Thyroid gland (tissue), 4 donors: ENCODE results near the gene PBX1. TPM values are rescaled to one million over a fixed set of nuclear protein-coding genes. Genes with fewer than 3 reads are reported as not detected.

Experiments used
- DNase-seq, 2 donors: peaks; one replicate each; pipeline ENCODE4 v3.0.0-alpha.2; 2019
- H3K27ac ChIP-seq, 3 donors: fragments of 200-600 bp; sonication (generic); 1 replicate in 2 of 3; 2 replicates in 1 of 3; pipeline ENCODE4 v1.5.1; 2016 to 2019; ENCODE audit warnings: mild to moderate bottlenecking in 1 of 3, moderate library complexity in 1 of 3
- H3K27me3 ChIP-seq: fragments of 200-600 bp; sonication (generic); one replicate; pipeline ENCODE4 v1.5.1; 2019
- H3K36me3 ChIP-seq, 2 donors: fragments of 200-600 bp; sonication (generic); one replicate each; pipeline ENCODE4 v1.5.1; 2016 to 2019
- H3K4me1 ChIP-seq, 2 donors: fragments of 200-600 bp; sonication (generic); one replicate each; pipeline ENCODE4 v1.5.1; 2017 to 2019
- H3K4me3 ChIP-seq, 3 donors: fragments of 200-600 bp; sonication (generic); replicated peaks in 1 of 3; 1 replicate in 2 of 3; 2 replicates in 1 of 3; pipeline ENCODE4 v1.5.1; 2016; ENCODE audit warnings: mild to moderate bottlenecking in 1 of 3
- H3K9me3 ChIP-seq: fragments of 200-600 bp; sonication (generic); one replicate; pipeline ENCODE4 v1.5.1; 2017
- POLR2A ChIP-seq, 2 donors: fragments of 450-650 bp; IDR thresholded peaks; one replicate each; pipeline ENCODE4 v1.6.1; 2017; ENCODE audit warnings: antibody characterized with exemption in 2 of 2, mild to moderate bottlenecking in 2 of 2, moderate library complexity in 1 of 2
- WGBS, 2 donors: methylation state at CpG; one replicate each; pipeline ENCODE4 v1.1.5; 2017; 5-methylcytosine and 5-hydroxymethylcytosine counted together
- intact Hi-C: fragments of 100-400 bp; cut with DNase I; formaldehyde crosslinking; loops from one replicate; pipeline ENCODE4 v1.15.1; 2023
- total RNA-seq, 4 donors: library from RNA; depleted of rRNA; stranded (reverse); fragments of >200 nt; gene quantifications; one replicate each; pipeline ENCODE4 v1.2.3, GENCODE V29; 2016
- TF ChIP-seq, protein P1 (sequence below), 6 experiments: fragments of 200-600 bp in 3 of 6; fragments of 450-650 bp in 3 of 6; sonication (generic) in 3 of 6; IDR thresholded peaks; one replicate each; pipeline ENCODE4 v1.5.1; 2016 to 2019; ENCODE audit warnings: antibody characterized with exemption in 6 of 6, mild to moderate bottlenecking in 2 of 6, inconsistent platforms in 1 of 6, moderate library complexity in 1 of 6

The PBX1 gene
- total RNA-seq, 4 donors from 2014 or later: 79.0 to 159 (median 102) TPM

DNA sequence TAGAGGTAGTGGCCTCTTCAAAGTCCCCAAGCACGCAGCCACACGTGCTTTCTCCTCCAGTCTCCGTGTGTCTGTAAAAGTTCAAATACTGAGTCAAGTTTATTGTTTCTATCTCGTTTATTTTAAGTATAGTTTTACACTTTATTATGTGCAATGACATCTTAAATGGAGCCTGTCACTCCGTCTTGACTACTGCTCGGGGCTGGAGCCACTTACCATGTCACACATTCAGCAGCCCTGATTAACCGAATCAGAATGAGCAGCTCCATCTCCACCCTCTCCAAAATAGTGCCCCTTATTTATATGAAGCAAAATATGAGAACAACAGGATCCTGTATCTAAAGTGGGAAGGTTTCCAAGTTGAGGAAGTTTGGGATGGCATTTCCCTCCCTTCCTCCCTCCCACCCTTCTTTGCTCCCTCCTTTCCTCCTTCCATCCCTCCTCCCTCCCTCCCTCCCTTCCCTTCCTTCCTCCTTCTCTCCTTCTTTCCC lies 201.0 kb downstream of the PBX1 start:
- intact Hi-C loops: no loop called here
- peaks cover 14 to 16% of the 10 kb centered on the region in 2 donors for H3K4me1 ChIP-seq
- no peak overlapping the region for H3K4me3 ChIP-seq
- TF ChIP-seq, protein P1, sequence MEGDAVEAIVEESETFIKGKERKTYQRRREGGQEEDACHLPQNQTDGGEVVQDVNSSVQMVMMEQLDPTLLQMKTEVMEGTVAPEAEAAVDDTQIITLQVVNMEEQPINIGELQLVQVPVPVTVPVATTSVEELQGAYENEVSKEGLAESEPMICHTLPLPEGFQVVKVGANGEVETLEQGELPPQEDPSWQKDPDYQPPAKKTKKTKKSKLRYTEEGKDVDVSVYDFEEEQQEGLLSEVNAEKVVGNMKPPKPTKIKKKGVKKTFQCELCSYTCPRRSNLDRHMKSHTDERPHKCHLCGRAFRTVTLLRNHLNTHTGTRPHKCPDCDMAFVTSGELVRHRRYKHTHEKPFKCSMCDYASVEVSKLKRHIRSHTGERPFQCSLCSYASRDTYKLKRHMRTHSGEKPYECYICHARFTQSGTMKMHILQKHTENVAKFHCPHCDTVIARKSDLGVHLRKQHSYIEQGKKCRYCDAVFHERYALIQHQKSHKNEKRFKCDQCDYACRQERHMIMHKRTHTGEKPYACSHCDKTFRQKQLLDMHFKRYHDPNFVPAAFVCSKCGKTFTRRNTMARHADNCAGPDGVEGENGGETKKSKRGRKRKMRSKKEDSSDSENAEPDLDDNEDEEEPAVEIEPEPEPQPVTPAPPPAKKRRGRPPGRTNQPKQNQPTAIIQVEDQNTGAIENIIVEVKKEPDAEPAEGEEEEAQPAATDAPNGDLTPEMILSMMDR (IDR thresholded peaks at IDR 0.05): no peak
- TF ChIP-seq POLR2A (IDR thresholded peaks at IDR 0.05): no peak
- WGBS, 2 donors: 54 to 63% methylated on average over 7 of the region's 7 CpGs
- peak overlapping the region; percentile 32 to 37 (median 32) for H3K27ac ChIP-seq
- no peaks in the 10 kb centered on the region for H3K36me3 ChIP-seq
- no peaks in the 10 kb centered on the region for H3K27me3 ChIP-seq
- H3K9me3 ChIP-seq: no peaks in the 10 kb centered on the region
- no peak for DNase-seq

DNA sequence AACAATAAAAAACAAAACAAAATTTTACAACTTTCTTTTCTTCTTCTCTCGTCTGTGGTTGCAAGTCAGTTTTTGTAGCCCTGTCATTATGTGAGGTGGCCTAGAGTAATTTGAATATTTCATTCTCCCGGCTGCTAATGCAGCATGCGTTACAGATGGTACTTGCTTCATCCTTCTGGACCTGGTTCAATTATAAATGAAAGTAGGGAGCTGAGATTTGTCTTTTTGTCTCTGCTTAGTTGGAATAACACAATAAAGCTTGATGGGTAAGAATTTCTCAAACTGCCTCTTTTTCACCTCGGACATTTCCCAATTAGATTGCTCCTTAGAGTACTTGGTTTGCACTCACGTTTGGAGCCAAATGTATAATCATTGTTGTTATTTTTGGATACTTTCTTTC lies 201.6 kb downstream of the PBX1 start:
- 72% methylated on average over 5 of the region's 5 CpGs for WGBS, 2 donors
- no peaks in the 10 kb centered on the region for H3K9me3 ChIP-seq
- no peak for DNase-seq
- no peaks in the 10 kb centered on the region for H3K27me3 ChIP-seq
- H3K4me1 ChIP-seq: peaks cover 14 to 16% of the 10 kb centered on the region in 2 donors
- H3K36me3 ChIP-seq: no peaks in the 10 kb centered on the region
- TF ChIP-seq, protein P1 (IDR thresholded peaks at IDR 0.05): no peak
- no peak for TF ChIP-seq POLR2A (IDR thresholded peaks at IDR 0.05)
- H3K4me3 ChIP-seq: no peak overlapping the region
- H3K27ac ChIP-seq: no peak overlapping the region
- intact Hi-C loops: no loop called here

DNA sequence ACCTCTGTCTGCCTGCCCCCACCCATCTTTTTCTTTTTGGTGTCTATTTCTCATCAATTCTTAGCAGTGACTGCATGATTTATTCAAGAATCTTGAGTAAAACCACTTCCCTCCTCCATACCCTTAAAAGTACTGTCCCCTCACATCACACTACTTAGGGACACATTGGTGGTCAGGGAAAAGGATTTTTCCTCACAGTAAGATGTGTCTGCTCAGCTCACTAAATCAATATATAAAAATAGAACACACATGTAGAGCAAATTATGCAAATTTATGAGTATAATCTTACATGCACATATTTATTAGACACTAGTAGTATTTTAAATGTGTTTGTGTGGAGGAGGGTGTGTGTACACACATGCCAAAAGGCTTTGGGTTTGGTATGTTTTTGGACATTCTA lies 202.0 kb downstream of the PBX1 start:
- intact Hi-C loops: no loop called here
- Histone ChIP-seq H3K4me3 (no peak overlapping the region), H3K27ac (no peak overlapping the region), H3K9me3 (no peaks in the 10 kb centered on the region), H3K27me3 (no peaks in the 10 kb centered on the region), H3K36me3 (no peaks in the 10 kb centered on the region), H3K4me1 (peaks cover 15 to 16% of the 10 kb centered on the region in 2 donors)
- DNase-seq: no peak
- no peak for TF ChIP-seq POLR2A (IDR thresholded peaks at IDR 0.05)
- TF ChIP-seq, protein P1 (IDR thresholded peaks at IDR 0.05): no peak

DNA sequence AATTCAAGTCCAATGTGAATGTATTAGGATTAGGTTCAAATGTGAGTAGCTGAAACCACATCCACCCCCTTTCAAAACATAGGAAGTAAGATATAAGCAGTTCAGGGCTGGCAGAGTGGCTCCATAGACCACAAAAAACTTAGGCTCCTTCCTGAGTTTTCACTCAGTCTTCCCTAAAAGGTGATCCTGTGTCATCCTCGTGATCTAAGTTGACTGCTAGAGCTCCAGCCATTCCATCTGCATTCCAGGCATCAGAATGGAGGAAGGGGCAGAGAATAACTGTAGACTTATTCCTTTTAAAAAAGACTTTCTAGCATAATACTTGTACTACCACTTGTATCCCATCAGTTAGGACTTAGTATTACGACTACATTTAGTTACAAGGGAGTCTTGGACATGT lies 204.1 kb downstream of the PBX1 start:
- intact Hi-C loops: no loop called here
- no peak for TF ChIP-seq POLR2A (IDR thresholded peaks at IDR 0.05)
- Histone ChIP-seq H3K4me3 (no peak overlapping the region), H3K27ac (no peak overlapping the region), H3K27me3 (no peaks in the 10 kb centered on the region), H3K36me3 (no peaks in the 10 kb centered on the region), H3K4me1 (peaks cover 21 to 35% of the 10 kb centered on the region in 2 donors), H3K9me3 (no peaks in the 10 kb centered on the region)
- DNase-seq: no peak
- WGBS, 2 donors: 97 to 100% methylated on average over 2 of the region's 2 CpGs

DNA sequence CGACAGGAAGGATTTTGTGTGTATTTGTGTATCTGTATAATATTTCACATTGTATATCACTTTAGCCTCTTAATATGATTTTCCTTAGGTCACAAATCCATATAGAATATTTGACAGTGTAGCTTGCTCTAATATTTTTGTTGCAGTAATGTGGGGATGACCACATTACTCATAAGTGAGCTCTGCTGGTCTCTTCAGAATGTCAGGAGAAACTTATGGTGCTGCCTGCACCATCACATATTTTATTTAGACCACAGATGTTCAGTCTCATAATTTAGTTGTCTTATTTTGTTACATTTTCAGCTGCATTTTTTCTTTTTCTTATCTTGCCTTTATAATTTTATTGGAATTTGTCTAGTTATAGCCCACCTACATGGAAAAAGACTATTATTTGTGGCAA lies 205.3 kb downstream of the PBX1 start:
- Histone ChIP-seq H3K36me3 (no peaks in the 10 kb centered on the region), H3K4me1 (peaks cover 17 to 34% of the 10 kb centered on the region in 2 donors), H3K4me3 (no peak overlapping the region), H3K27me3 (no peaks in the 10 kb centered on the region), H3K27ac (no peak overlapping the region), H3K9me3 (no peaks in the 10 kb centered on the region)
- intact Hi-C loops: no loop called here
- no peak for DNase-seq
- WGBS, 2 donors: 97 to 98% methylated on average over 1 of the region's 1 CpG
- TF ChIP-seq, protein P1 (IDR thresholded peaks at IDR 0.05): no peak
- TF ChIP-seq POLR2A (IDR thresholded peaks at IDR 0.05): no peak

DNA sequence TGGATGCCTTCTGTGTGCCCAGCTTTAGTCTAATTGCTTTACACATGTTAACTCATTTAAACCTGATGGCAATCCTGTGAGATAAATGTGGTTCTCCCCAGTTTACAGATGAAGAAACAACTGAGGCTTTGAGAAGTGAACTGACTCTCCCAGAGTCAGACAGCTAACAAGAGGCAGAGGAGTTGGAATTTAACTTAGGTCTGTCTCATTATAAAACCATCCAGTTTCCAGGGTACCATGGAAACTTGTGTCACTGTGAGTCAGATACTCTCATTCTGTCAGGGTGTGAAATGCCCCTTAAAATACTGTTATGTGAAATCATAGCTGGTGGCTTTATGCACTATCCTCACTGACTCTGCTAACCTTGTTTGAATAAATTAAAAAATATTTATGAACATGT lies 206.6 kb downstream of the PBX1 start:
- intact Hi-C loops: no loop called here
- TF ChIP-seq, protein P1 (IDR thresholded peaks at IDR 0.05): no peak
- no peak for TF ChIP-seq POLR2A (IDR thresholded peaks at IDR 0.05)
- Histone ChIP-seq H3K36me3 (no peaks in the 10 kb centered on the region), H3K27me3 (no peaks in the 10 kb centered on the region), H3K4me1 (peaks cover 13 to 34% of the 10 kb centered on the region in 2 donors), H3K4me3 (no peak overlapping the region), H3K27ac (peak overlapping the region in 1 of 3 donors; percentile 11), H3K9me3 (no peaks in the 10 kb centered on the region)
- DNase-seq: no peak
